ENCODE measurements around the gene SYCN.

SYCN gene

DNA sequence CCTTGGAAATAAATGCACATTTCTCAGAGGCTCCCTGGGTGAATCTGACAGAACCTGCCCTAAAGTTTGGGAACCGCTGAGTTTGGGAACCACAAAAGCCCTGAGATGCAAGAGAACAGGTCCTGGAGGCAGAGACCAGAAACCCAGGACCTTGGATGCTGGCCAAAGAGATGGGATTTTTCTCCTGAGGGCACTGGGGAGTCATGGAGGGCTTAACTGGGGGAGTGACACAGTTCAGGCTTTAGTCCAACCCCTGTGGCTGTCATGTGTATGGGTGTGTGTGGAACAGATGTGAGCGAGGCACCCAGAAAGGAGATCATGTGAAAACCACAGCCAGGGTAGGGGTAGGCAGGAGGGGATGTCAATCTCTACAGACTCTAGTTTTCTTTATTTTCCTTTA is 11.2 kb downstream of the SYCN start:
- no peak for DNase-seq

DNA sequence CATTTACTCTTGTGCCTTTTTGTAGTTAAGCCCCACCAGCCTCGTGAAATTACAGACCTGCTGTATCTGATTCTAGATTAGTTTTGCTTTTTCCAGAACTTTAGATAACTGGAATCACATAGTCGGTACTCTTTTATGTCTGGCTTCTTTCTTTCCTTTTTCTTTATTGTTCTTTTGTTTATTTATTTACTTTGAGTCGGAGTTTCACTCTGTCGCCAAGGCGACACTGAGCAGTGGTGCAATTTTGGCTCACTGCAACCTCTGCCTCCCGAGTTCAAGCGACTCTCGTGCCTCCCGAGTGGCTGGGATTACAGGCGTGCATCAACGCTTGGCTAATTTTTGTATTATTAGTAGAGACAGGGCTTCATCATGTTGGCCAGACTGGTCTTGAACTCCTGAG is 13.3 kb downstream of the SYCN start:
- DNase-seq: no peak

DNA sequence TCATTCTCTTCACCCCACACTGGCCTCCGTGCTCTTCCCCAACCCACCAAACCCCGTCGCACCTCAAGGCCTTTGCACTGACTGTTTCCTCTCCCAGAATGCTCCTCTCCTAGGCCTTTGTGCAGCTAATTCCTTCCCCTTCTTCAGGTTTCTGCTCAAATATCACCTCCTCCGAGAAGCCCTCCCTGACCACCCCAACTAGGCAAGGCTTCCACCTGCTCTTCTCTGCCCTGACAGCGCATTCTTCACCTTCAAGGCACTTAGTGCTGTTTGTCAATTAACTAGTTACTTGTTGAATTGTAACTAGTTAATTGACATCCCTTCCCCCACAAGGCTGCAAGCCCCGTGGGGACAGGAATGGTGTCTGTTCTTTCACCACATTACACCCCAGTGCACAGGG is 15.1 kb downstream of the SYCN start:
- no peak for DNase-seq

DNA sequence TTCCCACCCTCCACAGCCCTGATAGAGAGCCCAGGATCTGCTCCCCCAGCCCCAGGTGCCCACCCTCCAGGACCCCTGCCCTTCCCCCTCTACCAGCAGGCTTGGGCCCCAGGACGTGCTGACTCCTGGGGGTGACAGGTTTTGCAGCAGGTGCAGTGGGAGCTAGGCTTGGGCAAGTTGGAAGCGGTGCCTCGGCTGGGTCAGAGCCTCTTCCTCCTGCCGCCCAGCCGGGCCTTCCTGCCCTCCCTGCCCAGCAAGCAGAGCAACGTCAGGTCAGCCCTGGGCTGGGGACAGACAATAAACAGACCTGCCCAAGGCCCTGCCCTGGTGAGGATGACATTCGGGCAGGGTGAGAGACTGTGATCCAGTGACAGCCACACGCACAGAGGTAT is 16.5 kb downstream of the SYCN start:
- no peak for DNase-seq

DNA sequence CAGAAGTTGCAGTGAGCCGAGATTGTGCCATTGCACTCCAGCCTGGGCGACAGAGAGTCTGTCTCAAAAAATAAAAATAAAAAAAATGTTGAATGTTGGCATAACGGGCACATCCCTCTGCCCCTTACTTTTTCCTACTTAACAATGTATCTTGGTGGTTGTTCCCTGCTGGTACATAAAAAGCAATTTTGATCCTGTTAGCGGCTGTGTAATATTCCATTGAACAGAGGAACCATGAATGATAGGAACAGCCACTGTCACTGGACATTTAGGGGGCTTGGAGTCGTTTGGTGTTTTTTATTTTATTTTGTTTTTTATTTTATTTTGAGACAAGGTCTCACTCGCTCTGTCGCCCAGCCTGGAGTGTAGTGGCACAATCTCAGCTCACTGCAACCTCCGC is 17.7 kb downstream of the SYCN start:
- no peak for DNase-seq

DNA sequence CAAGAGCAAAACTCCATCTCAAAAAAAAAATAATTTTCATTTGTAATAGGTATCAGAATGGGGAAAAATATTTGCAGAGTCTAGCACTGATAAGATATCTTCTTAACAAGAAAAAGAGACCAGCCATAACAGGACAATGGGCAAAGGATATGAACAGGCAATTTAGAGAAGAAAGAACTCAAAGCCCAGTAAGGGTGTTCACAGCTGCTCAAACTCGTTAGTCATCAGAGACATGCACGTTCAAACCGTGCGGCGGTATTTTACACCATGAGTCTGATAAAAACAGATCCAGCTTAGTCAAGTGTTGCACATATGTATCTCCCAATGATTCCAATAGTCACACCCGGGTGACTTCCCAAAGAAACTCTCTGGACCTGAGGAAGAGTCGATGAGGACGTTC is 21.0 kb downstream of the SYCN start:
- DNase-seq: no peak

DNA sequence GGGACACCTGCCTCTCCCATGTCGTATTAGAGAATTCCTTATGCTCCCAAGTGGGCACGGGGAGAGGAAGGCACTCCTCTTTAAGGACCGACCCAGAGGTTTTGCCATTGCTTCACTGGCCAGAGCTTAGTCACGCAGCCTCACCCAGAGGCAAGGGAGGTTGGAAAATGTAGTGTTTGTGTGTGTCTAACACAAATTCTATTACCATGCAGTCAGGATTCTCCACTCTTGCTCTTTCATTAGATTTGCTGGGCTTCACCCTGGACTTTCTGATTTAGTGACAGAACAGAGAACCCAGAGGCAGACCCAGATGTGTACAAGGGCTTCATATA is 21.9 kb downstream of the SYCN start:
- DNase-seq: no peak

DNA sequence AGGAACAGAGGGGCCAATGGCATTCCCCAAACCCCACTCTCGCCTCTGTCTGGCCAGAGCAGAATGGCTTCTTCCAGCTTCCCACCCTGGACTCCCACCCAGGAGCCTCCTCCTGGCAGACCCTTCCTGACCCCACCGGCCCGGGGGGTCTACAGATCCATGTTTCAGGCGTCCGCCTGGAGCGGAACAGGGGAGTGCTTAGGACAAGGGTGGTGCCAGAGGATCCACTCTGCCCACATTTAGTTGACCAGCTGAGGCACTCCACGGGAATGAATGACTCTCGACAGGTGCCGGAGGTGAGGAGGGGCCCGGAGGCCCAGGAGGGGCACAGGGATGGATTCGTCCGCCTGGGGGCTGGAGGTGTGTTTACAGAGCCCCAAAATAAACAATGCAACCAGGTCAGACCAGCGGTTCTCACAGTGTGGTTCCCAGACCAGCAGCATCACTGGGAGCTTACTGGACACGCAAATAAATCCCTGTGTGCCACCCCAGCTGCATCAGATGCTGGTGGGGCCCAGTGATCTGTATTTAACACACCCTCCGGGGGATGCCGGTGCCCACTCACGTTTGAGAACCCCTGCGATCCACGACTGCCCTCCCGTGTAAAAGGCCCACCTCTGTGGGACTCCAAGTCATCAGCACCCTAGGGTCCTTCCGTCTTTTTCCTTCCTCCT is 22.4 kb downstream of the SYCN start:
- DNase-seq: no peak

DNA sequence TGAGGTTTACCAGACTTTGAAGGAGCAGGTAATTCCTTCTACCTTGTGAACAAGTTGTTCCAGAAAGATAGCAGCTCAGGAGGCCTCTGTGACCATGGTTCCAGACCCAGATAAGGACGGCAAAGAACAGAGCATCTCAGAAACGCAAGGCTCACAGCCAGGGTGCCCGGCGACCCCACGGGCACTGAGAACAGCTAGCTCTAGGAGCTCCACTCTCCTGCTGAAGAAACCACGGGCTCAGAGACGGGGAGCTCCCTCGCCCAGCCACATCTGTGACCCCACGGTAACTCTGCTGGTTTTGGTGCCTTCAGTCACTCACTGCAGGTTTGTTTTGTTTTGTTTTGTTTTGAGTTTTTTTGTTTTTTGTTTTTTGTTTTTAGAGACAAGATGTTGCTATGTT is 23.3 kb downstream of the SYCN start:
- DNase-seq: no peak

DNA sequence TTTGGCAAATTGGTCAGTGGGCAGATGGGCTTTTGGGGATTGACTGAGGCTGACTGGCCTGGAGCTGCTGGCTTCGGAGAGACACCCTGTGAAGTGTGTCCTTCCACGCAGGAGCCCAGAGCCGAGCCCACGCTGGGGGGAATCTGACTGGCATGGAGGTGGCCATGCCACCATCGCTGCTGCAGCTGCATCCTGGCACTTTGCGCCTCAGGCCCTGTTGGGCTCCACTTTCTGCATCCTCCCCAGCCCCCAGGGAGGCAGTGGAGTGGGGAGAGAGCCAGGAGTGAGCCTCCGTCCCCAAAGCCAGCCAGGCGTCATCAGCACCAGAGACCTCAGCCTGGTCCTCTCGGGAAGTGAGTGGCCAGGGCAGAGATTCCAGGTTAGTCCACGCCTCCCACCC is 24.3 kb downstream of the SYCN start:
- no peak for DNase-seq

DNA sequence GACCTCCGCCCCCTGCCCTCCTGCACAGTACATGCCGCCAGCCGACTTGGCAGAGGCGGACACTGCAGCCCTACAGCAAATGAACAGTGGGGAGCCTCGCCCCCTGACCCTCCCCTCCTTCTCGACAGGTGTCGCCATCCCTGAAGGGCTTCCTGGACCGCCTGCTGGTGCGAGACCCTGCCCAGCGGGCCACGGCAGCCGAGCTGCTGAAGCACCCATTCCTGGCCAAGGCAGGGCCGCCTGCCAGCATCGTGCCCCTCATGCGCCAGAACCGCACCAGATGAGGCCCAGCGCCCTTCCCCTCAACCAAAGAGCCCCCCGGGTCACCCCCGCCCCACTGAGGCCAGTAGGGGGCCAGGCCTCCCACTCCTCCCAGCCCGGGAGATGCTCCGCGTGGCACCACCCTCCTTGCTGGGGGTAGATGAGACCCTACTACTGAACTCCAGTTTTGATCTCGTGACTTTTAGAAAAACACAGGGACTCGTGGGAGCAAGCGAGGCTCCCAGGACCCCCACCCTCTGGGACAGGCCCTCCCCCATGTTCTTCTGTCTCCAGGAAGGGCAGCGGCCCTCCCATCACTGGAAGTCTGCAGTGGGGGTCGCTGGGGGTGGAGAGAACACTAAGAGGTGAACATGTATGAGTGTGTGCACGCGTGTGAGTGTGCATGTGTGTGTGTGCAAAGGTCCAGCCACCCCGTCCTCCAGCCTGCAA is 25.6 kb downstream of the SYCN start:
- DNase-seq: no peak

DNA sequence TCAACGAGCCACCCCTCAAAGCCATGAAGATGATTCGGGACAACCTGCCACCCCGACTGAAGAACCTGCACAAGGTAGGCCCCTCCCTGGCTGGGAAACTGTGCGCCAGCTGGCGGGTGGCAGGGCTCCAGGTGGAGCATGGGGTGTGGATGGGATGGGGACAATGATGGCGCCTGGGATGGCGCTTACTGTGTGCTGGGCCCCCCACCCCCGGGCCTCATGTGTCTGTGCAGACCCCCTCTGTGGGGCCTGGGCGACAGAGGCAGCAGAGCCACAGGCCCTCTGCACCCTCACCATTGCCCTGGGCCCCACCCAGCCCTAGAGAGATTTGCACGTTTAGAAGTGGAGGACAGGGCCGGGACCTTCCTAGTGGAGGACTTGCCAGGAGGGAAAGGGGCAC is 26.3 kb downstream of the SYCN start:
- DNase-seq: no peak

DNA sequence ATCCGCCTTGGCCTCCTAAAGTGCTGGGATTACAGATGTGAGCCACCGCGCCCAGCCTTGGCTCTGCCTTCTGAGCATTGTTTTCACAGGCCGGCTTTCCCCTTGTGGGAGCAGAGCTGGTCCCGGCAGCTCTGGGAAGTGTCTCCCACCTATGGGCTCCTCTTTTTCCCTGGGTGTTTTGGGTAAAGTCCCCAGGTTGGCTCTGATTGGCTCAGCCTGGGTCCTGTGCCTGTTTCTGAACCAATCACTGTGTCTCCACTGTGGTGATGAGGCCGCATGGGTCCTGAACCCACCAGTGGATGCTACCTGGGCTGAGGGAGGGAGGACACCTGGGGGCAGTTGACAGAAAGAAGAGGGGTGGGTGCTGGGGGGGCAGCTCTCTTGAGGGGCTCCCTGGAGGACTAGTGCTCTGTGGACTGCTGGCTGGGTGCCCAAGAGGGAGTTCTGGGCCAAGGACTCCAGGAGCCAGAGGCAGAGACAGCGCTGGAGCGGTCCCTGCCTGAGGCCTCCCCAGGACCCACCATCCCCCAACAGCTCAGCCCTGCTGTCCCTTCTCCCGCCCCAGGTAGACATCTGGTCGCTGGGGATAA is 26.9 kb downstream of the SYCN start:
- DNase-seq: no peak

DNA sequence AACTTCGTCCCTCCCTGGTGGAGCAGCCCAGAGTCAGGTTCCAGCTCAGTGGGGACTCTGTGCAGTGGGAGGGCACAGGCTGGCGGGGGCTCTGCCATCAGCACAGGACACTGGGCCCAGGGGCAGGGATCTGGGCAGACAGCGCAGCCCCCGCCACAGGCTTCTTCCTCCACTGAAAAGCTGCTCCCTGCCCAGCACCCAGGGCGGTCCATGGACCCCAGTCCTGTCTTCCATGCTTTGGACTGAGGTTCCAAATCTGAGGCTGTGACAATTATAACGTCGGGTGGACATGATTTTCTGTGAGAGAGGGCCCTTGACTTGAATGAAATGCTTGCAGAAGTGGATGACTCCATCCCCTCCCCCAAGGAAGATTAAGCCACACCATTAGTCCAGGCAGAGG is 28.5 kb downstream of the SYCN start:
- no peak for DNase-seq

DNA sequence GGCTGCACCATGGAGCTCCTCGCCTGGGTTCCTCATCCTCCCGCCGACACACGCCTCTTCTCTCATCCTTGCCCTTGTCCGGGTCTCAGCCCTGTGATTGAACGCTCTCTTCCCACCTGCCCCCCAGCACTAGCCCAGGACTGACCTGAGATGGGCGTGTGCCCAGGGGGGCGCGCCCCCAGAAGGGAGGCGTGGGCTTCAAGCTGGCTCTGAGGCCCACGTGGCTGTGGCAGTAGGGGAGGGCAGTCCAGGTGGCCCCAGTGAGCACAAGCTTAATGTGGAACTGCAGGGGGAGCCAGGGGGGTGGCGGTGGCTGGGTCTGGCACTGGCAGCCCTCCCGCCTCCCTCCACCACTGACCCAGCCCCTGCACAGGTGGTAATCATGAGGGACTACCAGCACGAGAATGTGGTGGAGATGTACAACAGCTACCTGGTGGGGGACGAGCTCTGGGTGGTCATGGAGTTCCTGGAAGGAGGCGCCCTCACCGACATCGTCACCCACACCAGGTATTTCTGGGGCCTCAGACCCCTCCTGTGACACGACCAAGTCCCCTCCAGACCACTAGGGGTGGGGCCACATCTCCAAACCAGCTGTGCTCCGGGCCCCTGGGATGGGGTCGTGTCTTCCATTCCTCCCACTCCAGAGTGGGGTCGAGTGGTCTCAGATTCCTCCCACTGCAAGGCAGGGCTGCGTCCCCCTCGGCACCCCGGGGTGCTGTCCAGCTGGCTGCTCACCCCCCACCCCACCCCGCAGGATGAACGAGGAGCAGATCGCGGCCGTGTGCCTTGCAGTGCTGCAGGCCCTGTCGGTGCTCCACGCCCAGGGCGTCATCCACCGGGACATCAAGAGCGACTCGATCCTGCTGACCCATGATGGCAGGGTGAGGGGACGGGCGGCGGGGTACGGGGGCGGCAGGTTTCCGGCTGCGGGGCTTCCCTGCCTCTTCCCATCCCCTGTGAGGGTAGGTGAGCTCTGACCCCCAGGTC is 29.2 kb downstream of the SYCN start:
- DNase-seq: no peak

DNA sequence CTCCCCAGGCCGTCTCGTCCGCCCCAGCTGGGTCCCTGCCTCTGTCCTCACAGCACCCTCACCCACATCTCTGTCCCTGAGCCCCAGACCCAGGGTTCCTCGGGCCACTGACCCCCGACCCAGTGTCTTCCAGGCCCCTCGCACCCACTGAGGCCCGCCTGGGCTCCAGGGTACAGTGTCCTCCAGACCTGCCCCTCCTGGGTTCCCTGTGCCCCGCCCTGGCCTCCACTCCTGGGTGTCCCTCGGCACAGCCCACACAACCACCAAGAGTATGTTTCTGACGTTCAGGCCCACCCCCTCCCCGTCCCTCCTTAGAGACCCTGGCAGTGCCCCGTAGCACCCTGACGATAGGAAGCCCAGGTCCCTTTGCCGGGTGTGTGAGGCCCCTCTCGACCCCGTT is 29.9 kb downstream of the SYCN start:
- DNase-seq: no peak

DNA sequence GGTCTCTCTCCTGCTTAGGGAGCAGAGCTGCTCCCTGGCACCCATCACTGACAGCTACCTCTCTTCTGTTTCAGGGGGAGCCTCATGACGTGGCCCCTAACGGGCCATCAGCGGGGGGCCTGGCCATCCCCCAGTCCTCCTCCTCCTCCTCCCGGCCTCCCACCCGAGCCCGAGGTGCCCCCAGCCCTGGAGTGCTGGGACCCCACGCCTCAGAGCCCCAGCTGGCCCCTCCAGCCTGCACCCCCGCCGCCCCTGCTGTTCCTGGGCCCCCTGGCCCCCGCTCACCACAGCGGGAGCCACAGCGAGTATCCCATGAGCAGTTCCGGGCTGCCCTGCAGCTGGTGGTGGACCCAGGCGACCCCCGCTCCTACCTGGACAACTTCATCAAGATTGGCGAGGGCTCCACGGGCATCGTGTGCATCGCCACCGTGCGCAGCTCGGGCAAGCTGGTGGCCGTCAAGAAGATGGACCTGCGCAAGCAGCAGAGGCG is 30.5 kb downstream of the SYCN start:
- no peak for DNase-seq

DNA sequence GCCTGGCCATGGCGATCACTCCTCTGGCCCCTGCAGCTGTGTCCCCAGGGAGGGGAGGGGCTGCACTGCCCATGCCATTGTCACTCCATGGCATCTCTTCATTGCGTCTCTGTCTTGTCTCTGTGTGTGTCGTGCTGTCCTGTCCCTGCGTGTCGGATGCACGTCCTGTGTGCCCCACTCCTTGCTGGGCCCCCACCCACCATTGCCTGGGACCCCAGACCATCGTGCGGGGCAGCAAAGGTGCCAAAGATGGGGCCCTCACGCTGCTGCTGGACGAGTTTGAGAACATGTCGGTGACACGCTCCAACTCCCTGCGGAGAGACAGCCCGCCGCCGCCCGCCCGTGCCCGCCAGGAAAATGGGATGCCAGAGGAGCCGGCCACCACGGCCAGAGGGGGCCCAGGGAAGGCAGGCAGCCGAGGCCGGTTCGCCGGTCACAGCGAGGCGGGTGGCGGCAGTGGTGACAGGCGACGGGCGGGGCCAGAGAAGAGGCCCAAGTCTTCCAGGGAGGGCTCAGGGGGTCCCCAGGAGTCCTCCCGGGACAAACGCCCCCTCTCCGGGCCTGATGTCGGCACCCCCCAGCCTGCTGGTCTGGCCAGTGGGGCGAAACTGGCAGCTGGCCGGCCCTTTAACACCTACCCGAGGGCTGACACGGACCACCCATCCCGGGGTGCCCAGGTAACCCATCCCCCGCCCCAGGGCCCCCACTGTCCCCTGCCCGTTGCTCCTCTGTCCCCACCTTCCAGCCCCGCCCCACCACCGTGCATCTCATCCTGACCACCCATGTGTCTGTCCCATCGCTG is 31.2 kb downstream of the SYCN start:
- no peak for DNase-seq

DNA sequence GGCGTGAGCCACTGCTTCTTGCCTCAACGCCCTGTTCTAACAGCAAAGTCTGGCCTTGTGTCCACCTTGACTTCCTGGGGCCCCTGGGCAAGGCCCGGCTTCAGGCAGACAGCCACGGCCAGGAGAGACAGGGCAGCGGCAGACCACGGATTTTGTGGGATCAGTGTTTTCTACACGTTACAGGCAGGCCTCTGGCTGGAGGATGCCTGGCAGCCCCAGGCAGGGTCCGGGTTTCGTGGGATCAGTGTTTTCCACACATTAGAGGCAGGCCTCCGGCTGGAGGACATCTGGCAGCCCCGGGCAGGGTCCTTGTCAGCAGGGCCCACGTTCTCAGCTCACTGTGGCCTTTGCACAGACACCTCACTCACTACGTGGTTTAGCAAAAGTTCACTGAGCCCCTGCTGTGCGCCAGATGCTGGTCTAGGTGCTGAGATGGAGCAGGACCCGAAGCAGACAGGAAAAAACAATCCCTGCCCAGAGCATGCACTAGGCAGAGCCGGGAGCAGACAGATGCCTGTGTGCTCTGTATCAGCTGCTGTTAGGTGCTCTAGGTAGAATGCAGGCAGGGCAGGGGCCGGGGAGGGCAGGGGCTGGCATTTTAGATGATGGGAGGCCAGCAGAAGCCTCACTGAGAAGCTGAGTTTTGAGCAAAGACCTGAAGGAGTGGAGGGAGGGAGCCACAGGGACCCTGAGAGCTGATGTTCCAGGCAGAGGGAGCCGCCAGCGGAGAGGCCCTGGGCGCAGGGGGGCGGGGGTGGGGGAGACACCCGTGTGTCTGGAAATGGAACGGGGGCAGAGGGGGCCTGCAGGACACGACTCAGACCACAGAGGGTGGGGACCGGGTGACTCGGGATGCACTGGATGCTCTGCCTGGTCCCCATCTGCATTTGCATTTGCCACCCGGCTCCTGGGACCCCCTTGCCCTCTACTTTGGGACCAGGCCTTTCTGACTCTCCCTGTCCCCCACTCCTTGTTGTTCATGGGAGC is 32.3 kb downstream of the SYCN start:
- DNase-seq: no peak

DNA sequence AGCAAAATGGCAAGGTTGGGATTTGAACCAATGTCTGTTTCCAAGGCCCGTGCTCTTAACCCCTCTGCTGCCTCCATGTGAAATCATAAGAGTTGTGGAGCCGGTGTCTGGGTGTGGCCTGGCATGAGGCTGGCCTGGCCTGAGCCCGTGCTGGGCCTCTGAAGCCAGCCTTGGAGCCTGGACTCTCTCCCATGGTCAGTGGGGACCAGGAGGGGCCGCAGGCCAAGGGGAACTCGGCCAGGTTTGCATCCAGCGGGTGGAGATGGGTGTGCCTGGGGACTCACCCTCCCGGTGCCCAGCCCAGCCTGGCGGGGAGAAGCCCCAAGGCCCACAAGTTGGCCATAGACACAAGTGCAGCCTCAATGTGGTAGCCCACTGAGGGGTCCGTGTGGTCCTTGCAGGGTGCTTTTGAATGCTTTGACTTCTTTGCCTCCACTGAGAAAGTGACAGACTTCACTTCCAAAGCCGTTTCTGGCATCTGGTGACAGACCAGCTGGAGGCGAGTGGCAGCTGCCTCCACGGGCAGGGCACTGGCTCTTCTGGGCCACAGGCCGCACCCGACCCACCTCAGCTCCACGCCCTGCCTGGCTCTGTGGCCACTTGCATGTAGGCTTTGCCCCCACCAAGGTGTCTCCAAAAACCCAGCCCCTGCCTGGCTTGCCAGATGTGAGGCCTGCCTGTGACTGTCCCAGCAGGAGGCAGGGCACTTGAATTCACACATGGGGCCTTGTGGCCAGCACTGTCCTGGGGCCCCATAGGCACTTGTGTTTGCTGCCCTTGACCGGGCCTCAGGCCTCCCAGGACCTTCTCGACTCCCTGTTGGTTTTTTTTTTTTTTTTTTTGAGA is 33.5 kb downstream of the SYCN start:
- DNase-seq: no peak
